ENCODE results near the gene IL1RAPL2. TPM values are rescaled to one million over a fixed set of nuclear protein-coding genes. Genes with fewer than 3 reads are reported as not detected.
"Not testable (repeated sequence)": the region's sequence is repeated elsewhere in the genome, so short reads cannot be mapped to it uniquely, and the experiment has no call there.

IL1RAPL2 gene
- total RNA-seq, 1 donor from 2014 or later: not detected

DNA sequence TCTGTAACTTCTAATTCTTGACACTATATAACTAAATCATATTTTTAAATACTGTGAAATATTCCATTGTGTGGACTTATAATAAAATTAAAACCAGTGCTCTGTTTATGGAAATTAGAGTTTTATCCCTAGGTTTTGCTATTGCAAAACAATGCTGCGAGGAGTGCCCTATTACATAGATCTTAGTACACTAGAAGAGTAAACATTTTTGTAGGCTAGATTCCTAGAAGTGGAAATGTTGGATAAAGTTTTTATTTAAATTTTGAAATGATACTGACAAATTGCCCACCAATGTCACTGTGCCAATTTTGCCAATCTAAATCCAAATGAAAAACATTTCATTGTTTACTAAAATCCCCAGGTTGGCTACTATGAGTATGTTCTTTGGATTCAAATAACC is 99.7 kb downstream of the IL1RAPL2 start:
- Histone ChIP-seq H3K27me3 (ENCODE audit: control insufficient read depth, insufficient read depth, low read length) (no peaks in the 10 kb centered on the region), H3K4me3 (ENCODE audit: low read depth, low read length) (no peak overlapping the region), H3K36me3 (ENCODE audit: control insufficient read depth, insufficient read depth, low read length) (no peaks in the 10 kb centered on the region)
- FAIRE-seq: no peak
- TF ChIP-seq, protein P1, sequence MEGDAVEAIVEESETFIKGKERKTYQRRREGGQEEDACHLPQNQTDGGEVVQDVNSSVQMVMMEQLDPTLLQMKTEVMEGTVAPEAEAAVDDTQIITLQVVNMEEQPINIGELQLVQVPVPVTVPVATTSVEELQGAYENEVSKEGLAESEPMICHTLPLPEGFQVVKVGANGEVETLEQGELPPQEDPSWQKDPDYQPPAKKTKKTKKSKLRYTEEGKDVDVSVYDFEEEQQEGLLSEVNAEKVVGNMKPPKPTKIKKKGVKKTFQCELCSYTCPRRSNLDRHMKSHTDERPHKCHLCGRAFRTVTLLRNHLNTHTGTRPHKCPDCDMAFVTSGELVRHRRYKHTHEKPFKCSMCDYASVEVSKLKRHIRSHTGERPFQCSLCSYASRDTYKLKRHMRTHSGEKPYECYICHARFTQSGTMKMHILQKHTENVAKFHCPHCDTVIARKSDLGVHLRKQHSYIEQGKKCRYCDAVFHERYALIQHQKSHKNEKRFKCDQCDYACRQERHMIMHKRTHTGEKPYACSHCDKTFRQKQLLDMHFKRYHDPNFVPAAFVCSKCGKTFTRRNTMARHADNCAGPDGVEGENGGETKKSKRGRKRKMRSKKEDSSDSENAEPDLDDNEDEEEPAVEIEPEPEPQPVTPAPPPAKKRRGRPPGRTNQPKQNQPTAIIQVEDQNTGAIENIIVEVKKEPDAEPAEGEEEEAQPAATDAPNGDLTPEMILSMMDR (IDR thresholded peaks at IDR 0.05; ENCODE audit: insufficient read depth, low read length, severe bottlenecking): no peak
- DNase-seq (ENCODE audit: low read depth): no peak

DNA sequence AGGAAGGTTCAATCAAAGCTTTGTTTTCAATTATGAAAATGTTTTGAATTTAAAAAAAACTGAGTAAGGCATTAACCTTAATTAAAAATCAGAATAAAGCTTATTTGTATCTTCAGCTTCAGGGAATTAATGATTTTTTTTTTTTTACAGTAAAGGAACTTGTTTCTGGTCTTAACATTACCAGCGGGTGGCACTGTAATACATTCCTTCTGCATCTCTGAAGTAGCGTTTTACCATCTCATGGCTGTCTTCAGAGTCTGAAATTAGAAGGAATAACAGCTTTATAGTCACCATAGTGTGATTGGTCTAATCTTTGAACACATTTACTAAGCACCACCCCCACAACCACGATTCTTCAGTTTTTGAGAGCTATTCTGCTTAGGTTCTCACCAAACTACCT is 102.6 kb downstream of the IL1RAPL2 start:
- FAIRE-seq (no peak), DNase-seq (ENCODE audit: low read depth) (peak; percentile 33)
- no peak overlapping the region for H3K4me3 ChIP-seq (ENCODE audit: low read depth, low read length)
- H3K36me3 ChIP-seq (ENCODE audit: control insufficient read depth, insufficient read depth, low read length): no peaks in the 10 kb centered on the region
- TF ChIP-seq, protein P1 (IDR thresholded peaks at IDR 0.05; ENCODE audit: insufficient read depth, low read length, severe bottlenecking): peak; percentile 11
- H3K27me3 ChIP-seq (ENCODE audit: control insufficient read depth, insufficient read depth, low read length): no peaks in the 10 kb centered on the region

DNA sequence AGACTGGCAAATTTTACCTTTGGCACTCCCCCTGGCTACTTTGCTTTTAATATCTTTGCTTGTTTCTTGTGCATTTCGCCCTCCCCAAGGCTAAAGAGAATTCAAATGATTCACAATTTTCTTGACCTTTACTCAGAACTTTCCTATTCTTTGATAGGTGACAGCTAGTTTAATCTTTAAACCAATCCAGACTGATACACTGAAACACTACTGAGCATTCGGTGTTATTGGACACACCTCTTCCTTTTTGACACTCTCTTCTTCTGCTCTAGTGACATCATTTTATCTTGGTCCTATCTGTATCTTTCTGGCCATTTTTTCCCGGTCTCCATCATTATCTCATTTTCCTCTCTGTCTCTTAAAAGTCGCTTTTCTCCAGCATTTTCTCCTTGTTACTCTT is 103.1 kb downstream of the IL1RAPL2 start:
- FAIRE-seq: no peak
- Histone ChIP-seq H3K4me3 (ENCODE audit: low read depth, low read length) (no peak overlapping the region), H3K36me3 (ENCODE audit: control insufficient read depth, insufficient read depth, low read length) (no peaks in the 10 kb centered on the region), H3K27me3 (ENCODE audit: control insufficient read depth, insufficient read depth, low read length) (no peaks in the 10 kb centered on the region)
- TF ChIP-seq, protein P1 (IDR thresholded peaks at IDR 0.05; ENCODE audit: insufficient read depth, low read length, severe bottlenecking): no peak
- no peak for DNase-seq (ENCODE audit: low read depth)

DNA sequence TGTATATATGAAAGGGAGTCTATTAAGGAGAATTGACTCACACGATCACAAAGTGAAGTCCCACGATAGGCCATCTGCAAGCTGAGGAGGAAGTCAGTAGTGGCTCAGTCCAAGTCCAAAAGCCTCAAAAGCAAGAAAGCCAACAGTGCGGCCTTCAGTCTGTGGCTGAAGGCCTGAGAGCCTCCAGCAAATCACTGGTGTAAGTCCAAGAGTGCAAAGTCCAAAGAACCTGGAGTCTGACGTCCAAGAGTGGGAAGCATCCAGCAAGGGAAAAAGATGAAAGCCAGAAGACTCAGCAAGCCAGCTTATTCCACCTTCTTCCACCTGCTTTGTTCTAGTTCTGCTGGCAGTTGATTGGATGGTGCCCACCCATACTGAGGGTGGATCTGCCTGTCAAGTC is 104.1 kb downstream of the IL1RAPL2 start:
- Histone ChIP-seq H3K27me3 (ENCODE audit: control insufficient read depth, insufficient read depth, low read length) (no peaks in the 10 kb centered on the region), H3K36me3 (ENCODE audit: control insufficient read depth, insufficient read depth, low read length) (no peaks in the 10 kb centered on the region), H3K4me3 (ENCODE audit: low read depth, low read length) (no peak overlapping the region)
- DNase-seq (ENCODE audit: low read depth) (no peak), FAIRE-seq (no peak)
- TF ChIP-seq, protein P1 (IDR thresholded peaks at IDR 0.05; ENCODE audit: insufficient read depth, low read length, severe bottlenecking): no peak

DNA sequence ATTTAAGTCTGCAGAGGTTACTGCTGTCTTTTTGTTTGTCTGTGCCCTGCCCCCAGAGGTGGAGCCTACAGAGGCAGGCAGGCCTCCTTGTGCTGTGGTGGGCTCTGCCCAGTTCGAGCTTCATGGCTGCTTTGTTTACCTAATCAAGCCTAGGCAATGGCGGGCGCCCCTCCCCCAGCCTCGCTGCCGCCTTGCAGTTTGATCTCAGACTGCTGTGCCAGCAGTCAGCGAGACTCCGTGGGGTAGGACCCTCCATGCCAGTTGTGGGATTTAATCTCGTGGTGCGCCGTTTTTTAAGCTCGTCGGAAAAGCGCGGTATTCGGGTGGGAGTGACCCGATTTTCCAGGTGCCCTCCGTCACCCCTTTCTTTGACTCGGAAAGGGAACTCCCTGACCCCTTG is 111.5 kb downstream of the IL1RAPL2 start:
- not testable (repeated sequence) for DNase-seq (ENCODE audit: low read depth); H3K36me3 ChIP-seq (ENCODE audit: control insufficient read depth, insufficient read depth, low read length); H3K4me3 ChIP-seq (ENCODE audit: low read depth, low read length); FAIRE-seq; H3K27me3 ChIP-seq (ENCODE audit: control insufficient read depth, insufficient read depth, low read length)

DNA sequence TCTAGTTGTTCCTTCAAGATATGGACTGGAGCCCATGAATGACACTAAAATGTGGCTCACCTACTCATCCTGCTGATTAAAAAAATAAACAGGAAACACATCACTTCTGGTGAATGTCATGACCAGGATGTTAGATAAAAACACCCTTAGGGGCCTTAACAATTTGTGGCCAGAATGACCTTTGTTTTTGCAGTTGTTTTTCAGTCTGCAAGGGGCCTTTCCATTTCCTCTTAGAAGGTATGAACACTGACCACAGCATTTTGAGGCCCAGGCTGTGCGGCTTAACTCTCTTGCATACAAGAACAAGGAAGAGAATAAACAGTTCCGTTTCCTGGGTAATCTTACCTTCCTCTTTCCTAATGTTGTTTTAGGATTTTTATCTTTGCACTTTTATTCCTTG is 113.2 kb downstream of the IL1RAPL2 start:
- no peak overlapping the region for H3K4me3 ChIP-seq (ENCODE audit: low read depth, low read length)
- DNase-seq (ENCODE audit: low read depth) (peak; percentile 4), FAIRE-seq (no peak)
- H3K36me3 ChIP-seq (ENCODE audit: control insufficient read depth, insufficient read depth, low read length): no peaks in the 10 kb centered on the region
- no peaks in the 10 kb centered on the region for H3K27me3 ChIP-seq (ENCODE audit: control insufficient read depth, insufficient read depth, low read length)
- TF ChIP-seq, protein P1 (IDR thresholded peaks at IDR 0.05; ENCODE audit: insufficient read depth, low read length, severe bottlenecking): no peak
